GM19395 (cell line): ENCODE measurements around the gene PTPRN2.
"Not testable (repeated sequence)": the region's sequence is repeated elsewhere in the genome, so short reads cannot be mapped to it uniquely, and the experiment has no call there.

Experiments
- ATAC-seq: cut with Tn5 transposase; IDR thresholded peaks from one replicate; pipeline ENCODE4 v1.9.1; 2021; ENCODE audit warnings: mild to moderate bottlenecking, moderate library complexity; ENCODE audit not compliant: unreplicated experiment

PTPRN2 gene

DNA sequence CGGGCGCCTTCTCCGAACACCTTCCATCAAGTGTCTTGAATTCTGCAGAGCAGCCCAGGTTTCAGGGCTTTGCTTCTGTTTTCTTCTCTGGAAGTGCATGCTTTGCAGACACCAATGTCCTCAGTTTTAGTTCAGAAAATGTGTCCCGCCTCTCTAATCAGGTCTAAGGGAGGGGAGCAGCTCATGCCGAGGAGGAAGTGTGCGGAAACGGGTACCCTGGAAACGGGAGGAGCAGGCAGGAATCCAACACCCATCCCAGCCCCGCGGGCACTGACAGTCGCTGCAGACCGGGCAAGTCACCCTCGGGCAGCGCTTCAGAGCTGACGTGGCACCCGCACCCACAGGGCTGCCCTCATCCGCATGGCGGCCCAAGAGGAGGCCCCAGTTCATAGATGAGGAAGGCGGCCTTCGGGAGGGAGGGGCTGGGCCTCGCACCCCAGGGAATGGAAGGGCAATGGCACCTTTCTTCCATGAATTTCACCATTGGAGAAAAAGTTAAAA, 912.1 kb downstream of the PTPRN2 start:
- no peak for ATAC-seq

DNA sequence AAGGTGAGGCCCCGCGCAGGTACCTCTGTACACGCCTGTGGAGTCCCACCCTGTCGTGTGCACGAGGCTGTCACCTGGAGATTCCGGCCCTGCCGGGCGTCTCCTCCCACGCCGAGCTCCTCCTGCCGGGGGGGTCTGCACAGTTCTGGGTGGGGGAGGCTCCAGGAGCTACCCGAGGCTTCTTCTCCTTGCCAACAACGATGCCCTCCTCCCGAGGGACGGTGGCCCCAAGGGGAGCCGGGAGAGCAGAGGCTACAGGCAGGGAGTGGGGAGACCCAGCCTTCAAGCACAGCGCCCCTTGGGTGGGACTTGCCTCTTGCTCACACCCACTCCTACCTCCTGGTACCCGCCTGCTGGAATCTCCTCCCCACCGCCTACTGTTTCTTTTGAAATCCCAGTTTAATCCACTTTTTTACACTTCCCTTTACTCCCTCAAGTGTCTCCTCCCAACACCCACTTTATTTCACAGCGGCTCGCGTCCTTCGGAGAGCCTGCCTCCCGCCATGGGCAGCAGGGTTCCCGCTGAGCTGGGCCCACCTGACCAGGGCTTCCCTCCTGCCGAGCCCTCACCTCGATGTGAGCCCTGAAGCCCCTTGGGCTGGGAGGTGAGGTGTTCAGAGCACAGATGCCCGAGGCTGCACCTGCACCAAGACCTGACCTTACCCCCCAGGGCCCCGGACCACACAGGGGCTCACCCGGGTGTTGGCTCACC, 912.8 kb downstream of the PTPRN2 start:
- no peak for ATAC-seq

DNA sequence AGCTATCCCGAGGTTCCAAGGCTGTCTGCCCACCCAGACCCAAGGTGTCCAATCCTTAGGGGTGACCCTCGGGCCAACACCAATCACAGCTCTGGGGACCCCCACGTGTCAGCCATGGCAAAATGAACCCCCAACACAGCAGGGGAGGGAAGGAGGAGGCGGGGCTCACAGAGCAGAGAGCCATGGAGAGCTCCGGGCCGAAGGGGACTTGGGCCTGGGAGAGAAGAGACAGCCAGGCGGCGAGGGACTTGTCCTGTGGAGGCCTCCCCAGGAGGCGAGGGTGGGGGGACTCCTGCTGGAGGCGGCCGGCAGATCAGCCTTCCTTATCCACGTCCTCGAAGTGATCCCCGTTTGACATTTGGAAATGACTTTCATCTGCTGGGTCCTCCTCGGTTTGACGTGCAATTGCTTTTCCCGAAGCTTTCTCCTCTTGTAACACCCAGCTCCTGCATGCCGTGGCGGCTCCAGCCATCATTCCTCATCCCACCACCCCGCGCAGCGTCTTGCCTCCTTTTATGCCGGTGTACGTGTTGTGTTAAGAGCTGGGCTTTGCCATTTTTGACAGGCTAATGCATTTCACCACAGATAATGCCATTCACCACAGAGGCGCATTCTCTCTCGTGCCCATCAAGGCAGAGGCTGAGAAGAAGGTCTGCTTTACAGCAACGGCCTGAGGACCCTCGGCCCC, 913.5 kb downstream of the PTPRN2 start:
- no peak for ATAC-seq

DNA sequence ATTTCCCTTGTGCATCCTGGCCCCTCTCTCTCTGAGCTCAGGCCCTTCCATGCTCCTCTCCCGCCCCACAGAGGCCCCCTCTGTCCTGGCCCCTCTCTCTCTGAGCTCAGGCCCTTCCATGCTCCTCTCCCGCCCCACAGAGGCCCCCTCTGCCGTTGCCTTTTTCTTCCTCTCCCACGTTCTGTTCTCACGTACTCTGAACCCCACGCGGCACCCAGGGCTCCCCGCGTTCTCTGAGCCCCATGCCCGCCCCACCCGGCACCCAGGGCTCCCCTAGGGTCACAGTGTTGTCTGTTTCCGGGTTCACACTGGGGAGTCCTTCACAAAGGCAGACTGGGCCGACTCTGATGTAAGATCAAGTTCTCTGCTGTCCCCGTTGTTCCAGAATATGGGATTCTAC, 914.0 kb downstream of the PTPRN2 start:
- no peak for ATAC-seq

DNA sequence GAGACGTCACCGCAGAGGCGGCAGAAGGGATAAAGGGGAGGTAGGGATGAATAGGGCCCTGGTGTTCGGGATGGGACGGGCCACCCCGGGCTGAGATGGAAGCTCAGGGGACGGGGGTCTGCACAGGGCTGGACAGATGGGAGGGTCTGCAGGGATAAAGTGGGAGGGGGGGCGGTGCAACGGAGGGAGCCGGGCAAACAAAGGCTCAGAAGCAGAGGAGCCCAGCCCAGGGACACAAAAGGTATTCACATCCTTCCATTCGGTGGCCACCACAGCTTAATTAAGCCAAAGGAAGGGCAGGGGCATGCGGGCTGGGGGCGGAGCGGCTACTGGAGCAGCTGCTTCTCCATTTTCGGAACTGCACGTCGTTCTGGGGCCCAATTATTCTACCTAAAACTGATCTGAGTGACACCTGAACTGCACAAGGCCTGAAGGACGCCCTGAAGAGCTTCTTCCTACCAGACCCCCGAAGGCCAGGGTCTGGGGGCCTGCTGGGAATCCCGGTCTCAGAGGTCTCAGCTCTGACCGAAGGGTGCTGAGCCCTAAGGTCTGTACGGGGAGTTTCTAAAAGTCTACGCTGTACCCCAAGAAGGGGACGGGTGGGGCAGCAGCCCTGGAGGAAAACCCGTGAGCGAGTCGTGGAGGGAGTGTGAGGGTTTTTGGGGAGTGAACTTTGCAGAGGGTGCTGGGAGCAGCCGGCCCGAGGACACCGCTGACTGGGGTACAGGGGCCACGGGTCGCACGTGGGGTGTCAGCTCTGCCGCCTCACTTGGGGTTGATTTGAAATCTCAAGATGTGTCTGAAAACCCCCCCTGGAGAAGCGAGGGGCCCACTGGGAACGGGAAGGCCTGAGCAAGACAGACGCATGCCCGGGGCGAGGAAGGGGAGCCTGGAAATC, 916.0 kb downstream of the PTPRN2 start:
- ATAC-seq: no peak

DNA sequence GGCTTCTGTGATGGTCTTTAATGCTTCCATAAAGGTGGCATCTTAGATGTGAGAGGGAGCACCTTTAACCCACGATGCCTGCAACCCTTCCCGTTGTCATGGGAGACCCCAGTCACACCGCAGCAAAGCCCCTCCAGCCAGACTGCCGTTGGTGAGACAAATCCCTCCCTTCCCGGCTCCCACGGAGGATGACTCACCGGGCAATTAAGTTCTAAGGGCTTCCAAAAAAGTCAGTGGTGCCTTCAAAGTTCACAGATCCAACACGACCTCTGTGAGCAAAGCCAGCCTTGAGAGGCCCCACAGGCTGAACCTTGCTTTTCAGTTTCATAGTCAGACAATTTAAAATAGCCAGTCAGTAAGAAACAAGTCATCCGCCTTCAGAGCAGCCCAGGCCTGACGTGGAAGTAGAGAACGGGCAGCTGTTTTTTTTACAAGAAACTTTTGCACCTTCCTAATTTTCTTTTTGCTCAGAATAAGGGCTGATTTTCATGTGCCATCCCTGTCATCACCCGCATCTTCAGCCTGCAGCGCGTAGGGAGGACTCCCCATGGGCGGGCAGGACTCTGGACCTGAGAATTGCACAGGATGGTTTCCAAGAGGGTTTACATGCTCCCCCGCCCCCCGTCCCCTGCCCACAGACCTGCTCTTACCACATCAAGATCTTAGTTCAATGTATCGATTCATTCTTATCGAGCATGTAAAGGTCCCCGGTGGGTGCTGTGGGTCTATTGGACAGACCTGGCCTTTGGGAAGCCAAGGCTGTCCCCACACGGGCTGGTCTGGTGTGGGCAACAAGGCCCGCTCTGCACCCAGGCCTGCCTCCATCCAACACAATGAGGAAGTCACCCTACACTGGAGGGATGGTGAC, 916.9 kb downstream of the PTPRN2 start:
- no peak for ATAC-seq

DNA sequence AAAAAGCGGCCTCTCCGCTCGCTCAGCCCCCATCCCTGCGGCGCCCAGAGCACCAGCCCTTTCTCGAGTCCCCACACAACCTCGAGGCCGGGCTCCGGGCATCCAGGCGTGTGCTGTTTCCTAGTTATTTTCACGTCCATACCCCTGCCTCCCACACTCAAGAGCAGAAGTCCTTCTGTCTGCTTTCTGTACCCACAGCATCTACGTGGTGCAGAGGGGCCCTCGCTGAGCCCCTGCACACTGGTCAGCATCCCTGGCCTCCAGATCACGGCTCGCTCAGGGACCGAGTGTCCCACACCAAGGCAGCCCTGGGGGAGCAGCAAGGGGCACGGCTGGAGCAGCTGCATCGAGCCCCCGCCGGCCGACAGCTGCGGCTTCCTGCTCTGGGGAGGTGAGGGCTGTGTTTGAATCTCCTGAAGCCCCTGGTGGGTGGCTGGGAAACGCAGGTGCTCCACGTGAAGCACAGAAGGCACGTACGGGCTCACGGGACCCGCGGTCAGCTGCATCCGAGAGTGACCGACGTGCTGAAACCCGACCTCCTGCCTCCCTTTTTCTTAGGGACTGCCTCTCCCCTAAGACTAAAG, 917.8 kb downstream of the PTPRN2 start:
- no peak for ATAC-seq

DNA sequence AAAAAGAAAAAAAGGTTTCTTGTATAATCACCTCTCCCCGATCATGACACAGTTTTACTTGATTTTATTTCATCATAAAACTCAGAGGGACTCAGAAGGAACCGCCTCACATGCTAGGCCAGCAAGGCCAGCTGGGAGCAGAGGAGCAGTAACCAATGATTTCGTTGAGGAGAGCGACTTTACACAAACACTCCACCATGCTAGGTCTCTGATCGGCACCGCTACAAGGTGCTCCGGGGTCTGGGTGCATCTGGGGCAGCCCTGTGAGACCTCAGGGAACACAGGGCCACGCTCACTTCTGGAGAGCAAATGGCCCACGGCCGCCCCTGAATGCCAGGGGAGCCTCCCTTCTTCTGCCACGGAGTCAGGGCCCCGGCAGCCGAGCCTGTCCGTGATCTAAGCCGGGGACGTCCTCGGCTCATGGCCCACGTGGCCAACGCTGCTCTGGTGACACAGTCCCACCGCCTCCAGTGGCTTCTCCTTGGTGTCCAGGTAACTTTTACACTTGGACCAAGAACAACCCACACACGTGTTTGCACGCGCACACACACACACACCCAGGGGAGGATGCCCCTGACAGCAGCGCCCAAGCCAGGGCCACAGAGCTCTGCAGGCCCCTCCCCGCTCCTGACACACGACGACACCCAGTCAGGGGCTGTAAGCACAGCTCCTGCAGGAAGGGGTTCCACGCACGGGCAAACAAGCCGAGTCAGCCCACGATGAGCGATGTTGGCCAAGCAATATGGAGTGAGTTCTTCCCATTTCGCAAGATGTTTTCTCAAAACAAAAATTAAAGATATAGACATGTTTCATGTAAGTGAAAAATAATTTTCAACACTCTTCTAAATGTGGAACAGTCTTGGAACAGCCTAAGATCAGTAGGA, 918.5 kb downstream of the PTPRN2 start:
- ATAC-seq: no peak

DNA sequence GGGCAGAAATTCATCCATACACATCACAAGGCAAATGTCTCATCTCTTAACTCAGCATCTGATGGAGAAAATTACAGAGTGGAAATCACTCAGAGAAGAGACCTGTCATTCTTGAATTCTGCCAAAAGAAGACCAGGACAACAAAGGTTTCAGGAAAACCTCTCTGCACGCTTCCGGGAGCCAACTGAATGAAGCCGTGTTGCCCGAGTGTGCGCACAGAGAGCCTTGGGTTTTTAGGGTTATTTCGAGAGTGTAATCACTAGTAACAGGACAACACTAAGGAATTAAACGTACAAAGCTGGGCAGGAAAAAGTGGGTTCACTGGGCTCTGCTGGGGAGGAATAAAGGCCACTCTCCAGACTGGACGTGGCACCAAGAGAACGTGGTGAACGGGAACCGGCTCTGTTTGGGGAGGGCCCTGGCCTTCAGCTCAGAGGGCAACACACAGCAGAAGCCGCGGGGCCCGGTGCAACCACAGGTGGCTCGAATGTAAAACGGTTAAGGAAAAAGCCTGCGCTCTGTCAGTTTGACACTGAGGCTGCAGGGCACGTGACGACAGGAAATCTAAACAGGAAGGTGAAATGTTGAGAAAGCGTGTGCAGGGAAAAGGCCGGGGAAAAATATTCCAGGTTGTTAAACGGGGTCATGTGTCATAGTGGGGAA, 919.3 kb downstream of the PTPRN2 start:
- ATAC-seq: no peak

DNA sequence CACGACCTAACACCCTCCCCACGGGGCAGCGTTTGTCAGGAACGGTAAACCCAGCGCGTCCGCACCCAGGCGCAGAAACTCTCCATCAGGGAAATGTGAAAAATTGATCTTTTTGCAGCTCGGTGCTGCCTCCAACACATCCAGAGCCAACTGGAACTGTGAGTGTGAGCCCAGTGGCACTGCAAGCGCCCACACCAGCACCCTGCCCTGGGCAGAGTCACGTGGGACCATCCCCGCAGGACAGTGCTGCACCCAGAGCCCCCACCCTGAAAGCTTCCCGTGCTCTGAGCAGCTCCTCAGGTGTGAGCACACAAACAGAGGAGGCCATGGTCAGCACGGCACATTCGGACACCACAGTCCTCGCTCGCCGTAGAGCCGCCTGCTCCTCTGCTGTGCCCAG, 919.9 kb downstream of the PTPRN2 start:
- no peak for ATAC-seq

DNA sequence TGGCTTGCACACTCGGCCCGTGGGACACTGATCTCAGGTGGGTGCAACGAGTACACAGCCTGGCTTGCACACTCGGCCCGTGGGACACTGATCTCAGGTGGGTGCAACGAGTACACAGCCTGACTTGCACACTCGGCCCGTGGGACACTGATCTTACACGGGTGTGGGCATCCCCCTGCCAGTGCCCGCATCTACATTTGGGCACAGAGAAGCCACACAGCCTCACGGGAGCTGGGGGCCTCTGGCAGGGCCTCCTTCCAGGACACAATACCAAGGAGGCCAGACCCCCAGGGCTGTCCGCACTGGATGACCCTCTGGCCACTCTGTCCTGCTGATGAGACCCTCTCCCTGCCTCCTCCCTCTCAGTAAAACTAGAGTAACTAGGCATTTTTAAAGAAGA, 920.4 kb downstream of the PTPRN2 start:
- no peak for ATAC-seq

DNA sequence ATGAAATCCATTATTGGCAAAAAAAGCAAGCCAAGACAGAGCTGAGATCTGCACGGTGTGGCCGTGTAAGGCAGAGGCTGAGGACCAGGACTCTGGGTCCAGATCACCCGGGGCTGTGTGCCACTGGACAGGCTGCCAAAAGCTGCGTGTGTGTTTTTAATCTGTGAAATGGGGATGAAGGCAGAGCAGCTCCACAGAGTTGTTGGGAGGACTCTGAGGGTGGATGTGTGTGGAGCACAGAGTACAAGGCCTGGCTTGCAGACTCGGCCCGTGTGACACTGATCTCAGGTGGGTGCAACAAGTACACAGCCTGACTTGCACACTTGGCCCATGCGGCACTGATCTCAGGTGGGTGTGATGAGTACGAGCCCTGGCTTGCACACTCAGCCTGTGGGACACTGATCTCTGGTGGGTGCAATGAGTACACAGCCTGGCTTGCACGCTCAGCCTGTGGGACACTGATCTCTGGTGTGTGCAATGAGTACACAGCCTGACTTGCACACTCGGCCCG, 921.0 kb downstream of the PTPRN2 start:
- ATAC-seq: no peak

DNA sequence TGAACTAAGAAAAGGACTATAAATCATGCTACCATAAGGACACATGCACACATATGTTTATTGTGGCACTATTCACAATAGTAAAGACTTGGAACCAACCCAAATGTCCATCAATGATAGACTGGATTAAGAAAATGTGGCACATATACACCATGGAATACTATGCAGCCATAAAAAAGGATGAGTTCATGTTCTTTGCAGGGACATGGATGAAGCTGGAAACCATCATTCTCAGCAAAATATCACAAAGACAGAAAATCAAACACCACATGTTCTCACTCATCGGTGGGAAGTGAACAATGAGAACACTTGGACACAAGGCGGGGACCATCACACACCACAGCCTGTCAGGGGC, 922.0 kb downstream of the PTPRN2 start:
- not testable (repeated sequence) for ATAC-seq

DNA sequence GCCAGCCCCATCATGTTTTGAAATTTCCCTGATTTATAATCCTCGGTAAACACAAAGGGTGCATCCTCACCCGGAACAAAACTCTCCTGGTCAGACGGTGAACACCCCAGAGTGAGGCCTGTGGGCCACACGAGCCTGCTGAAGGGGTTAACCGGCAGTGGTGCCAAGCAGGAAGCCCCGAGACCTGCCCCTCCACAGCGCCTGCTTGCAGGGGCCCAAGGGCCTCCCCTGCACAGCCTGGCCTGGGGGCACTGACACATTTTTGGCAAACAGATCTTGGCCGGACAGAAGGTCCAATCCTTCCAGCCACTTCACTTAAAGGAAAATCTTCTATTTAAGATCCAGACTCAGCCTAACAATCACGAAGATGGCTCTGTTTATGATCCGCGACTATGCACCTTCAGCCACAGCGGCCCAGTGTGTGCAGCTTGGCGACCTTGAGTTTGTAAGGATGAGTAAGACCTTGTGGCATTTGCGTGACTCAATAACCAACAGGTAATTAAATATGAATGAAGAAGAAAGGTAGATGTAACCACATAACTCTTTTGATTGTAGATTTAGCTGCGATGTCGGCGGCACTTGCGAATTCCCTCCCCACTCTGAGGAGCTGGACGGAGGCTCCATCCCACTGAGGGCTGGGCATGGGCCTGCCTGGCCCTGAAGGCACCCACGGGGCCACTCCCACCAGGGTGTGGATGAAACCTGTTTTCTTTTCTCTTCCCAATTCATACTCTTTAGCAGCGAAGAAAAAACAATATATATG, 922.6 kb downstream of the PTPRN2 start:
- no peak for ATAC-seq

DNA sequence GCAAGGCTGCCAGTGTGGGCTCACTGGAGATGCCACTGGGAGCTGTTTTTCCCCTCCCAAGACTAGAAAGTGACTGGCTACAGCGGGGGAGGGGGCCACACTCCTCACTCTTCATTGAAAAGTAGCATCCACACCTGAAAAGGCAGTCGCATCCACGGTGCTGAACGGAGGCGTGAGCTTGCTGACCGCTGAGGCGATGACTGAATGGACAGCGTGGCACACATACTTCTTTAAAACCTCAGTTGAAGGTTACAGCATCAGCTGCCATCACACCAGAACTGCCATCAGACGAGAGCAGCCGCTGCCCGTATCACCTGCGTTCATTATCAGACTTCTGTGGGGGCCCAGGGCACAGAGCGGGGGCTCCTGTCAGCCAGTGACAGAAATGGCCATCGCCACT, 923.6 kb downstream of the PTPRN2 start:
- ATAC-seq: no peak

DNA sequence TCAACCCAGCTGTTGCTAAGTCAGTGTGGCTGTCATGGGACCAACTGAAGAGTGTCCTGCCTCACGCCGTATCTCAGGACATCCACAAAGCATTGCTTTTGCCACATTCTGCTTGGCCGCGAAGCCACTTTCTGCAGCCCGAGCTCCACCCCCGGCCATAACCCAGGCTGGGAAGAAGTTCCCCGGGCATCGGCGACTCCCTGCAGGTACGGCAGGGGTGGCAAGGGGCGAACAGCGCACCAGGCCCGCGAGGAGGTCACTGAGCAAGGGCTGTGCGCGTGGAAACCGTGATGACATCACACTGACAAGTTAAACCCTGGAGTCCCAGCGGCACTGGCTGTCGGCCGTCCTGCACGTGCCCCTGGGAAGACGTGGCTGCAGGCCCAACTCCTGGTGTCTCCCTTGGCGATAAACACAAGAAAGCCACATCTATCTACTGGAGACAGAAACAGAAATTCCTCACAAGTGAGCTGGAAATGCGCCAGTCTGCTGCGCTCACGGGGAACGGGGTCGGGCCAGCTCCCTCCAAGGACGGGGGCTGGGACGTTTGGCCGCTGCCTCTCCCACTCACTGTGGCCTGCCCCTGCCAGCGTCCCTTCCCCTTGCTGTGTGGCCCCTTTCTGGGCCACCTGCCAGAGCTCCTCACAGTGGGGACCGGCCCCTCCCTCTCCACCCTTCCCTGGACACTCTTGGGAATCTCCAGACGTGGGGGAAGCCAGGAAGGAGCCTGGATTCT, 924.5 kb downstream of the PTPRN2 start:
- no peak for ATAC-seq

DNA sequence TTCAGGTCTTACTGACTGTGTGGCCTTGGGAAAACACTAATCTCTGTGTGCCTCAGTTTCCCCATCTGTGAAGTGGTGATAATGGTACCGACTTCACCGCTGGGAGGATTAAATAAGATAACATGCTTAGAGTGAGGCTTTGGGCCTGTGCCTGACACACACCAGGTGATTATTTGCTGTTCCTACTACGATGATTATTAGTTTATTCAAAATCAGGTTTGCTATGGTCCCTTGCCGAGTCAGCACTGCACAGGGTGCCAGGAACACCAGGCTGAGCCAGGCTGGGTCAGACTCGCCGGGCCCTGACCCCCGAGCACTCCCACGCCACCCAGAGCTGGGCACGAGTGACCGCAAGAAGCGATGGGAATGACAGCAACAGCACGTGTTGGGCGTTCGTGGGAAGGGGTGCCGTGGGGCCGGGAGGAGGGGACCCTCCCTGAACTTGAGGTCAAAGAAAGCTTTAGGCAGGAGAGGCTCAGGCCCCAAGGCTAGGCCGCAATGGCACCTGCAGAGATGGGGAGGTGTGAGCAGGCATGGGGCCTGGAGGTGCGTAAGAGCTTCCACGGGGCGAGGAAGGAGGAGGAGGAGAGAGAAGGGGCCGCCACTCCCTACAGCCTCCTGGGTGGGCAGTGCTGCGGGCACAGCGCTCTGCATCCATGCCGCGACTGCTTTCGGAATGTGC, 925.4 kb downstream of the PTPRN2 start:
- no peak for ATAC-seq
